Liver (tissue), 9 donors: ENCODE measurements around the gene SREBF1. TPM values are rescaled to one million over a fixed set of nuclear protein-coding genes. Genes with fewer than 3 reads are reported as not detected.
A peak's percentile ranks its signal among the peaks of the same experiment; 100 is the strongest.

Experiments used
- DNase-seq: peaks from one replicate; pipeline ENCODE4 v3.0.0-alpha.2; 2017; ENCODE audit warnings: low spot score
- H3K27ac ChIP-seq, 2 donors: one replicate each; pipeline ENCODE4 v1.7.0; 2013; ENCODE audit warnings: inconsistent platforms in 2 of 2, low read length in 2 of 2, control low read depth in 1 of 2, low read depth in 1 of 2, mild to moderate bottlenecking in 1 of 2
- H3K27me3 ChIP-seq, 4 donors: one replicate each; pipeline versions ENCODE4 v1.6.1 to v1.7.0; 2013; ENCODE audit warnings: low read length in 3 of 4, inconsistent platforms in 1 of 4, mild to moderate bottlenecking in 1 of 4, moderate library complexity in 1 of 4; ENCODE audit not compliant: control insufficient read depth in 4 of 4, insufficient read depth in 4 of 4
- H3K36me3 ChIP-seq, 4 donors: one replicate each; pipeline versions ENCODE4 v1.6.1 to v1.7.0; 2013; ENCODE audit warnings: low read length in 3 of 4, mild to moderate bottlenecking in 3 of 4, low read depth in 1 of 4, moderate library complexity in 1 of 4; ENCODE audit not compliant: control insufficient read depth in 4 of 4, insufficient read depth in 3 of 4
- H3K4me1 ChIP-seq, 4 donors: one replicate each; pipeline versions ENCODE4 v1.6.1 to v1.7.0; 2013; ENCODE audit warnings: low read length in 3 of 4, mild to moderate bottlenecking in 3 of 4, moderate library complexity in 1 of 4; ENCODE audit not compliant: control insufficient read depth in 4 of 4, insufficient read depth in 4 of 4
- H3K4me3 ChIP-seq, 3 donors: one replicate each; pipeline versions ENCODE4 v1.6.1 to v1.7.0; 2013; ENCODE audit warnings: low read length in 3 of 3, control low read depth in 1 of 3, low read depth in 1 of 3, mild to moderate bottlenecking in 1 of 3
- H3K9ac ChIP-seq, 2 donors: one replicate each; pipeline ENCODE4 v1.7.0; 2013; ENCODE audit warnings: low read length in 2 of 2, mild to moderate bottlenecking in 2 of 2, moderate library complexity in 2 of 2, control low read depth in 1 of 2, low read depth in 1 of 2
- H3K9me3 ChIP-seq, 4 donors: one replicate each; pipeline versions ENCODE4 v1.6.1 to v1.7.0; 2013; ENCODE audit warnings: low read length in 3 of 4; ENCODE audit not compliant: control insufficient read depth in 4 of 4
- EGR1 ChIP-seq, 2 donors: IDR thresholded peaks; 2 replicates each; pipeline ENCODE4 v1.6.1; 2016 to 2018; ENCODE audit warnings: antibody characterized with exemption in 2 of 2, low read depth in 2 of 2
- FOXA1 ChIP-seq: IDR thresholded peaks from 2 replicates; pipeline ENCODE4 v1.6.1; 2016; ENCODE audit warnings: antibody characterized with exemption
- FOXA2 ChIP-seq: IDR thresholded peaks from 2 replicates; pipeline ENCODE4 v1.6.1; 2016; ENCODE audit warnings: antibody characterized with exemption
- GABPA ChIP-seq, 2 donors: IDR thresholded peaks in 1 of 2; conservative IDR thresholded peaks in 1 of 2; 2 replicates each; pipeline ENCODE4 v1.6.1; 2016; ENCODE audit warnings: antibody characterized with exemption in 2 of 2, mild to moderate bottlenecking in 1 of 2, moderate library complexity in 1 of 2
- HNF4A ChIP-seq, 2 donors: conservative IDR thresholded peaks; 2 replicates each; pipeline ENCODE4 v1.6.1; 2016; ENCODE audit warnings: antibody characterized with exemption in 2 of 2, mild to moderate bottlenecking in 2 of 2
- HNF4G ChIP-seq: IDR thresholded peaks from 2 replicates; pipeline ENCODE4 v1.6.1; 2016; ENCODE audit warnings: antibody characterized with exemption
- JUND ChIP-seq, 2 donors: IDR thresholded peaks; 2 replicates each; pipeline ENCODE4 v1.6.1; 2016; ENCODE audit warnings: antibody characterized with exemption in 2 of 2
- NR2F2 ChIP-seq: IDR thresholded peaks from 2 replicates; pipeline ENCODE4 v1.6.1; 2016; ENCODE audit warnings: antibody characterized with exemption
- RAD21 ChIP-seq, 2 donors: IDR thresholded peaks; 2 replicates each; pipeline ENCODE4 v1.6.1; 2016; ENCODE audit warnings: antibody characterized with exemption in 2 of 2, mild to moderate bottlenecking in 2 of 2
- RXRA ChIP-seq, 2 donors: IDR thresholded peaks; 2 replicates each; pipeline ENCODE4 v1.6.1; 2017 to 2018; ENCODE audit warnings: antibody characterized with exemption in 2 of 2, mild to moderate bottlenecking in 1 of 2
- SP1 ChIP-seq: IDR thresholded peaks from 2 replicates; pipeline ENCODE4 v1.6.1; 2018; ENCODE audit warnings: antibody characterized with exemption, mild to moderate bottlenecking
- TAF1 ChIP-seq: conservative IDR thresholded peaks from 2 replicates; pipeline ENCODE4 v1.6.1; 2016; ENCODE audit warnings: antibody characterized with exemption, mild to moderate bottlenecking
- YY1 ChIP-seq: IDR thresholded peaks from 2 replicates; pipeline ENCODE4 v1.6.1; 2016; ENCODE audit warnings: antibody characterized with exemption, mild to moderate bottlenecking
- WGBS: extraction: QIAGEN DNeasy Blood & Tissue Kit; methylation state at CpG from one replicate; pipeline ENCODE4 v1.1.7; 2013; 5-methylcytosine and 5-hydroxymethylcytosine counted together
- polyA plus RNA-seq, 2 donors: library from polyadenylated mRNA; stranded (reverse) in 1 of 2; unstranded in 1 of 2; fragments of 200-250 nt in 1 of 2; fragments of >200 nt in 1 of 2; fragmentation: Nextera tagmentation in 1 of 2; extraction: Ambion mirVana in 1 of 2; gene quantifications; one replicate each; pipeline versions ENCODE4 v1.2.1 to v1.2.3, GENCODE V29; 2013 to 2015
- total RNA-seq, 2 donors: library from RNA; depleted of rRNA; stranded (reverse); fragments of >200 nt; gene quantifications; one replicate each; pipeline ENCODE4 v1.2.3, GENCODE V29; 2014
- TF ChIP-seq, protein P1 (sequence below): fragments of 150-350 bp; IDR thresholded peaks from 2 replicates; pipeline ENCODE4 v1.5.1; 2017; ENCODE audit warnings: improper control_type of control experiment, low read depth, low read length; ENCODE audit not compliant: missing input control
- TF ChIP-seq, protein P2 (sequence below): IDR thresholded peaks from 2 replicates; pipeline ENCODE4 v1.6.1; 2016; ENCODE audit warnings: antibody characterized with exemption
- TF ChIP-seq, protein P3 (sequence below): IDR thresholded peaks from 2 replicates; pipeline ENCODE4 v1.6.1; 2016; ENCODE audit warnings: antibody characterized with exemption
- TF ChIP-seq, protein P4 (sequence below): IDR thresholded peaks from 2 replicates; pipeline ENCODE4 v1.6.1; 2016; ENCODE audit warnings: antibody characterized with exemption, mild to moderate bottlenecking
- TF ChIP-seq, protein P5 (sequence below): IDR thresholded peaks from 2 replicates; pipeline ENCODE4 v1.6.1; 2016; ENCODE audit warnings: antibody characterized with exemption
- donor health status: healthy.
- donor health status: healthy.
- donor health status: healthy.
- donor health status: healthy.
- donor health status: healthy.

Gene SREBF1
- total and polyA plus RNA-seq, 4 donors: 66.8 to 133 (median 101) TPM

DNA sequence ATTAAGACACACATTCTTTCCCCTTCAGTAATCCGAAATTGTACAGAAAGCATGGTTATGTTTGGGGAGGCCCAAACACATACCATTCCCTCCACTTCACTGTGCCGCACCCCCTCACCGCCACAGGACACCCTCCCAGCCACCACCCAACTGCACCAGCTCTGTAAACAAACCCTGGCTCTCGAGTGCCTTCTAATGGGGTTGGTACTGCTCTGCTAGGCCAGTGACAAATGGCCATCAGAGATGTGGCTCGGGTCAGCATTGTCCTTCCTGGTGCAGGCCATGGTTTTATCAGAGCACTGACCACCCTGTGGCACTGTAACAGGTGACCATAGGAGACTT, 24.0 kb upstream of the SREBF1 start (continued):
- TF ChIP-seq, protein P1, sequence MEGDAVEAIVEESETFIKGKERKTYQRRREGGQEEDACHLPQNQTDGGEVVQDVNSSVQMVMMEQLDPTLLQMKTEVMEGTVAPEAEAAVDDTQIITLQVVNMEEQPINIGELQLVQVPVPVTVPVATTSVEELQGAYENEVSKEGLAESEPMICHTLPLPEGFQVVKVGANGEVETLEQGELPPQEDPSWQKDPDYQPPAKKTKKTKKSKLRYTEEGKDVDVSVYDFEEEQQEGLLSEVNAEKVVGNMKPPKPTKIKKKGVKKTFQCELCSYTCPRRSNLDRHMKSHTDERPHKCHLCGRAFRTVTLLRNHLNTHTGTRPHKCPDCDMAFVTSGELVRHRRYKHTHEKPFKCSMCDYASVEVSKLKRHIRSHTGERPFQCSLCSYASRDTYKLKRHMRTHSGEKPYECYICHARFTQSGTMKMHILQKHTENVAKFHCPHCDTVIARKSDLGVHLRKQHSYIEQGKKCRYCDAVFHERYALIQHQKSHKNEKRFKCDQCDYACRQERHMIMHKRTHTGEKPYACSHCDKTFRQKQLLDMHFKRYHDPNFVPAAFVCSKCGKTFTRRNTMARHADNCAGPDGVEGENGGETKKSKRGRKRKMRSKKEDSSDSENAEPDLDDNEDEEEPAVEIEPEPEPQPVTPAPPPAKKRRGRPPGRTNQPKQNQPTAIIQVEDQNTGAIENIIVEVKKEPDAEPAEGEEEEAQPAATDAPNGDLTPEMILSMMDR: no peak
- no peak for TF ChIP-seq NR2F2
- TF ChIP-seq HNF4A (conservative IDR thresholded peaks at IDR 0.05): no peak
- no peak for TF ChIP-seq HNF4G
- no peak for TF ChIP-seq EGR1 (IDR thresholded peaks at IDR 0.05; ENCODE audit: low read depth in 2 of 2)
- TF ChIP-seq SP1: no peak
- no peak for TF ChIP-seq JUND (IDR thresholded peaks at IDR 0.05)
- TF ChIP-seq TAF1: no peak
- no peak for TF ChIP-seq RAD21 (IDR thresholded peaks at IDR 0.05)

DNA sequence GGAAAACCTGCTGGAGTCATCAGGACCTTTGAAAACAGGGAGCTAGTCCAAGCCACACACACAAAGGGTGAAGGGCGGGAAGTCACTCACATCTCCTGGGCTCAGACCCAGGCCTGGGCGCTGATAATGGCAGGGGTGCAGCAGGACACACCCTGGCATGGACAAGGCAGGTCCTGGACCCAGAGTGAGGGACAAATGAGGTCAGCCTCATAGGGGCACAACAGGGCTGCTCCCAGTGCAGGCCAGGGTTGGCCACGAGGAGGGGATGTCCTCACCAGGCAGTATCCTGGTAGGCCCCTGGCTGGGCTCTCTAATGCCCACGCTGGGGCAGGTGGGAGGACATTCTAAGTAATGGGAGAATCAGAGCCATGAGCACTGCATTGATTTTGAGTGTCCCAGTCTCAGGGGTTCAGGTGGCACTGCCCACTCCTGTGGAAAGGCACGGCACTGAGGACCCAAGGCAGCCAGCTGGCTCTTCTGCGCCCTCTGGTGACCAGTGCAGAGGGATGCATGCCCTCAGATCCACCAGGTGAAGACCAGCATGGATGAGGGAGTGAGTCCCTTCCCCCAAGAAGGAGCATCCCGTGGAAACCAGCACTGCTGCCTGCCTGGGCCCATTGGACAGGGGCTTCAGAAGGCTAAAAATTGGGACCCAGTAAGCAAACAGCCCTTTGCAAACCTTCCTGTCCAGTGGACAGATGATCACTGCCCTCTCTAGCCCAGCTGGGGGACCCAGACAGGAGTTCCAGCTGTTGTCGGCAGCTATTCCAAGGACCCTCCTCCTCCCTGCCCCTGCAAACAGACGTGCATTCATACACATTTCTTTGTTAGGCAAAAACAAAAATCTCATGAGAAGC, 23.4 kb upstream of the SREBF1 start:
- 25% methylated on average over 9 of the region's 9 CpGs for WGBS
- peaks cover 0 to 2% (median 0%) of the 10 kb centered on the region in 4 donors for H3K36me3 ChIP-seq
- H3K27ac ChIP-seq: peak overlapping the region; percentile 57 to 68
- H3K9ac ChIP-seq: no peak overlapping the region
- peaks cover 0 to 19% (median 7%) of the 10 kb centered on the region in 4 donors for H3K4me1 ChIP-seq
- H3K27me3 ChIP-seq: no peaks in the 10 kb centered on the region
- peak; percentile 79 for DNase-seq
- peak; percentile 85 to 92 for TF ChIP-seq HNF4A (conservative IDR thresholded peaks at IDR 0.05)
- TF ChIP-seq, protein P2, sequence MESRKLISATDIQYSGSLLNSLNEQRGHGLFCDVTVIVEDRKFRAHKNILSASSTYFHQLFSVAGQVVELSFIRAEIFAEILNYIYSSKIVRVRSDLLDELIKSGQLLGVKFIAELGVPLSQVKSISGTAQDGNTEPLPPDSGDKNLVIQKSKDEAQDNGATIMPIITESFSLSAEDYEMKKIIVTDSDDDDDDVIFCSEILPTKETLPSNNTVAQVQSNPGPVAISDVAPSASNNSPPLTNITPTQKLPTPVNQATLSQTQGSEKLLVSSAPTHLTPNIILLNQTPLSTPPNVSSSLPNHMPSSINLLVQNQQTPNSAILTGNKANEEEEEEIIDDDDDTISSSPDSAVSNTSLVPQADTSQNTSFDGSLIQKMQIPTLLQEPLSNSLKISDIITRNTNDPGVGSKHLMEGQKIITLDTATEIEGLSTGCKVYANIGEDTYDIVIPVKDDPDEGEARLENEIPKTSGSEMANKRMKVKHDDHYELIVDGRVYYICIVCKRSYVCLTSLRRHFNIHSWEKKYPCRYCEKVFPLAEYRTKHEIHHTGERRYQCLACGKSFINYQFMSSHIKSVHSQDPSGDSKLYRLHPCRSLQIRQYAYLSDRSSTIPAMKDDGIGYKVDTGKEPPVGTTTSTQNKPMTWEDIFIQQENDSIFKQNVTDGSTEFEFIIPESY: peak; percentile 71
- TF ChIP-seq, protein P3, sequence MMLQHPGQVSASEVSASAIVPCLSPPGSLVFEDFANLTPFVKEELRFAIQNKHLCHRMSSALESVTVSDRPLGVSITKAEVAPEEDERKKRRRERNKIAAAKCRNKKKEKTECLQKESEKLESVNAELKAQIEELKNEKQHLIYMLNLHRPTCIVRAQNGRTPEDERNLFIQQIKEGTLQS: peak; percentile 58
- peak; percentile 89 for TF ChIP-seq SP1
- TF ChIP-seq RAD21 (IDR thresholded peaks at IDR 0.05): peak; percentile 93 to 95
- peak; percentile 42 for TF ChIP-seq HNF4G
- no peak for TF ChIP-seq TAF1
- TF ChIP-seq JUND (IDR thresholded peaks at IDR 0.05): peak; percentile 54 to 88
- peak in 1 of 2 donors; percentile 46 for TF ChIP-seq GABPA (IDR thresholded peaks at IDR 0.05 in 1 of 2, conservative IDR thresholded peaks at IDR 0.05 in 1 of 2)
- TF ChIP-seq, protein P1: peak; percentile 96
- peak; percentile 90 for TF ChIP-seq YY1
- TF ChIP-seq, protein P4, sequence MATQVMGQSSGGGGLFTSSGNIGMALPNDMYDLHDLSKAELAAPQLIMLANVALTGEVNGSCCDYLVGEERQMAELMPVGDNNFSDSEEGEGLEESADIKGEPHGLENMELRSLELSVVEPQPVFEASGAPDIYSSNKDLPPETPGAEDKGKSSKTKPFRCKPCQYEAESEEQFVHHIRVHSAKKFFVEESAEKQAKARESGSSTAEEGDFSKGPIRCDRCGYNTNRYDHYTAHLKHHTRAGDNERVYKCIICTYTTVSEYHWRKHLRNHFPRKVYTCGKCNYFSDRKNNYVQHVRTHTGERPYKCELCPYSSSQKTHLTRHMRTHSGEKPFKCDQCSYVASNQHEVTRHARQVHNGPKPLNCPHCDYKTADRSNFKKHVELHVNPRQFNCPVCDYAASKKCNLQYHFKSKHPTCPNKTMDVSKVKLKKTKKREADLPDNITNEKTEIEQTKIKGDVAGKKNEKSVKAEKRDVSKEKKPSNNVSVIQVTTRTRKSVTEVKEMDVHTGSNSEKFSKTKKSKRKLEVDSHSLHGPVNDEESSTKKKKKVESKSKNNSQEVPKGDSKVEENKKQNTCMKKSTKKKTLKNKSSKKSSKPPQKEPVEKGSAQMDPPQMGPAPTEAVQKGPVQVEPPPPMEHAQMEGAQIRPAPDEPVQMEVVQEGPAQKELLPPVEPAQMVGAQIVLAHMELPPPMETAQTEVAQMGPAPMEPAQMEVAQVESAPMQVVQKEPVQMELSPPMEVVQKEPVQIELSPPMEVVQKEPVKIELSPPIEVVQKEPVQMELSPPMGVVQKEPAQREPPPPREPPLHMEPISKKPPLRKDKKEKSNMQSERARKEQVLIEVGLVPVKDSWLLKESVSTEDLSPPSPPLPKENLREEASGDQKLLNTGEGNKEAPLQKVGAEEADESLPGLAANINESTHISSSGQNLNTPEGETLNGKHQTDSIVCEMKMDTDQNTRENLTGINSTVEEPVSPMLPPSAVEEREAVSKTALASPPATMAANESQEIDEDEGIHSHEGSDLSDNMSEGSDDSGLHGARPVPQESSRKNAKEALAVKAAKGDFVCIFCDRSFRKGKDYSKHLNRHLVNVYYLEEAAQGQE: peak; percentile 87
- TF ChIP-seq FOXA1: no peak
- TF ChIP-seq RXRA (IDR thresholded peaks at IDR 0.05): peak; percentile 98 to 99
- peak in 1 of 2 donors; percentile 71 for TF ChIP-seq EGR1 (IDR thresholded peaks at IDR 0.05; ENCODE audit: low read depth in 2 of 2)
- TF ChIP-seq NR2F2: no peak
- TF ChIP-seq FOXA2: peak; percentile 61
- TF ChIP-seq, protein P5, sequence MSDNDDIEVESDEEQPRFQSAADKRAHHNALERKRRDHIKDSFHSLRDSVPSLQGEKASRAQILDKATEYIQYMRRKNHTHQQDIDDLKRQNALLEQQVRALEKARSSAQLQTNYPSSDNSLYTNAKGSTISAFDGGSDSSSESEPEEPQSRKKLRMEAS: peak; percentile 94
- no peak overlapping the region for H3K4me3 ChIP-seq
- no peaks in the 10 kb centered on the region for H3K9me3 ChIP-seq
